GM18526 (cell line): Measurements from ENCODE around the gene TINCR.

Experiments used
- POLR2A ChIP-seq: IDR thresholded peaks from 3 replicates; pipeline ENCODE4 v1.6.1; 2011; ENCODE audit not compliant: insufficient read length; ENCODE audit errors: extremely low read depth

The TINCR gene

GRCh38 chr19:5578097-5578846 lies 10.5 kb upstream of the TINCR start:
- no peak for TF ChIP-seq POLR2A

- no peak for TF ChIP-seq POLR2A
These were observed 7.8 kb upstream of the TINCR start for GRCh38 chr19:5575590-5575989.

GRCh38 chr19:5572556-5573286 lies 5.0 kb upstream of the TINCR start:
- TF ChIP-seq POLR2A: no peak

- TF ChIP-seq POLR2A: no peak
These were observed 4.0 kb upstream of the TINCR start for GRCh38 chr19:5571777-5572176.

GRCh38 chr19:5567970-5568407 lies 236 bp upstream of the TINCR start:
- TF ChIP-seq POLR2A: no peak

- no peak for TF ChIP-seq POLR2A
These were observed 2.8 kb downstream of the TINCR start for GRCh38 chr19:5564930-5565329.

GRCh38 chr19:5563935-5564612 lies 3.7 kb downstream of the TINCR start:
- TF ChIP-seq POLR2A: no peak

GRCh38 chr19:5563008-5563431 lies 4.7 kb downstream of the TINCR start:
- no peak for TF ChIP-seq POLR2A

GRCh38 chr19:5562280-5562679 lies 5.5 kb downstream of the TINCR start:
- no peak for TF ChIP-seq POLR2A

GRCh38 chr19:5561559-5561958 lies 6.2 kb downstream of the TINCR start:
- no peak for TF ChIP-seq POLR2A

- TF ChIP-seq POLR2A: no peak
These were observed 7.6 kb downstream of the TINCR start for GRCh38 chr19:5560156-5560555.

- no peak for TF ChIP-seq POLR2A
These were observed 8.0 kb downstream of the TINCR start for GRCh38 chr19:5559804-5560133.

- TF ChIP-seq POLR2A: no peak
These were observed 9.6 kb downstream of the TINCR start for GRCh38 chr19:5558101-5558621.

GRCh38 chr19:5557691-5558090 lies 10.1 kb downstream of the TINCR start:
- no peak for TF ChIP-seq POLR2A

- TF ChIP-seq POLR2A: no peak
These were observed 12.9 kb downstream of the TINCR start for GRCh38 chr19:5554828-5555227.

- TF ChIP-seq POLR2A: no peak
These were observed 13.9 kb downstream of the TINCR start for GRCh38 chr19:5553892-5554291.
